Esophagus (tissue), 2 donors: ENCODE data around the gene EPHA2. TPM values are rescaled to one million over a fixed set of nuclear protein-coding genes. Genes with fewer than 3 reads are reported as not detected.
A peak's percentile ranks its signal among the peaks of the same experiment; 100 is the strongest.

Source experiments
- H3K27ac ChIP-seq, 2 donors: one replicate each; pipeline ENCODE4 v1.5.1; 2013; ENCODE audit warnings: low read depth in 2 of 2, mild to moderate bottlenecking in 2 of 2, inconsistent platforms in 1 of 2, low read length in 1 of 2, moderate library complexity in 1 of 2
- H3K27me3 ChIP-seq, 2 donors: one replicate each; pipeline ENCODE4 v1.6.1; 2013; ENCODE audit warnings: low read length in 2 of 2, control low read depth in 1 of 2, mild to moderate bottlenecking in 1 of 2; ENCODE audit not compliant: insufficient read depth in 2 of 2, control insufficient read depth in 1 of 2
- H3K36me3 ChIP-seq, 2 donors: one replicate each; pipeline ENCODE4 v1.6.1; 2013; ENCODE audit warnings: low read length in 1 of 2; ENCODE audit not compliant: control insufficient read depth in 2 of 2, insufficient read depth in 2 of 2
- H3K4me1 ChIP-seq, 2 donors: one replicate each; pipeline ENCODE4 v1.6.1; 2013; ENCODE audit warnings: low read length in 1 of 2; ENCODE audit not compliant: control insufficient read depth in 2 of 2, insufficient read depth in 2 of 2
- H3K4me3 ChIP-seq, 2 donors: one replicate each; pipeline ENCODE4 v1.5.1; 2013; ENCODE audit warnings: low read length in 2 of 2, mild to moderate bottlenecking in 2 of 2, low read depth in 1 of 2, moderate library complexity in 1 of 2
- H3K9me3 ChIP-seq, 2 donors: one replicate each; pipeline ENCODE4 v1.6.1; 2013; ENCODE audit warnings: mild to moderate bottlenecking in 2 of 2, low read depth in 1 of 2, low read length in 1 of 2, moderate library complexity in 1 of 2; ENCODE audit not compliant: control insufficient read depth in 2 of 2, insufficient read depth in 1 of 2
- WGBS, 2 donors: extraction: QIAGEN DNeasy Blood & Tissue Kit; methylation state at CpG; one replicate each; pipeline ENCODE4 v1.1.7; 2013; 5-methylcytosine and 5-hydroxymethylcytosine counted together
- polyA plus RNA-seq, 2 donors: library from polyadenylated mRNA; stranded (reverse); fragments of 200-250 nt; gene quantifications; one replicate each; pipeline ENCODE4 v1.2.3, GENCODE V29; 2013
- donor health status: healthy with polysubstance abuse.
- donor health status: Bipolar disorder and iron deficiency.

Gene EPHA2
- polyA plus RNA-seq, 2 donors: 111 to 133 TPM

- no peaks in the 10 kb centered on the region for H3K27me3 ChIP-seq
- H3K4me1 ChIP-seq: peaks cover 0 to 2% of the 10 kb centered on the region in 2 donors
- 88 to 90% methylated on average over 27 to 28 of the region's 28 CpGs for WGBS, 2 donors
- no peaks in the 10 kb centered on the region for H3K9me3 ChIP-seq
- H3K4me3 ChIP-seq: no peak overlapping the region
- H3K36me3 ChIP-seq: peaks cover 12 to 79% of the 10 kb centered on the region in 2 donors
- H3K27ac ChIP-seq: no peak overlapping the region
These were observed 24.1 kb downstream of the EPHA2 start for GRCh38 chr1:16131636-16132324.

- H3K27me3 ChIP-seq: no peaks in the 10 kb centered on the region
- H3K27ac ChIP-seq: no peak overlapping the region
- 91 to 93% methylated on average over 6 of the region's 6 CpGs for WGBS, 2 donors
- no peak overlapping the region for H3K4me3 ChIP-seq
- H3K9me3 ChIP-seq: no peaks in the 10 kb centered on the region
- H3K36me3 ChIP-seq: peaks cover 12 to 84% of the 10 kb centered on the region in 2 donors
- peaks cover 0 to 2% of the 10 kb centered on the region in 2 donors for H3K4me1 ChIP-seq
These were observed 25.0 kb downstream of the EPHA2 start for GRCh38 chr1:16130827-16131226.

GRCh38 chr1:16129921-16130543, 25.8 kb downstream of the EPHA2 start:
- Histone ChIP-seq H3K9me3 (no peaks in the 10 kb centered on the region), H3K27me3 (no peaks in the 10 kb centered on the region), H3K4me1 (peaks cover 0 to 2% of the 10 kb centered on the region in 2 donors), H3K27ac (no peak overlapping the region), H3K36me3 (peaks cover 10 to 77% of the 10 kb centered on the region in 2 donors), H3K4me3 (no peak overlapping the region)
- WGBS, 2 donors: 91% methylated on average over 16 of the region's 16 CpGs

GRCh38 chr1:16129316-16129715, 26.6 kb downstream of the EPHA2 start:
- H3K36me3 ChIP-seq: peaks cover 7 to 77% of the 10 kb centered on the region in 2 donors
- 89 to 91% methylated on average over 19 of the region's 19 CpGs for WGBS, 2 donors
- no peak overlapping the region for H3K4me3 ChIP-seq
- H3K27me3 ChIP-seq: no peaks in the 10 kb centered on the region
- no peak overlapping the region for H3K27ac ChIP-seq
- H3K9me3 ChIP-seq: no peaks in the 10 kb centered on the region
- peaks cover 2 to 4% of the 10 kb centered on the region in 2 donors for H3K4me1 ChIP-seq

GRCh38 chr1:16128338-16128741, 27.5 kb downstream of the EPHA2 start:
- H3K27ac ChIP-seq: peak overlapping the region in 1 of 2 donors; percentile 27
- H3K27me3 ChIP-seq: no peaks in the 10 kb centered on the region
- H3K9me3 ChIP-seq: no peaks in the 10 kb centered on the region
- no peak overlapping the region for H3K4me3 ChIP-seq
- peaks cover 7 to 68% of the 10 kb centered on the region in 2 donors for H3K36me3 ChIP-seq
- WGBS, 2 donors: 56 to 76% methylated on average over 6 of the region's 6 CpGs
- peaks cover 2 to 4% of the 10 kb centered on the region in 2 donors for H3K4me1 ChIP-seq

- Histone ChIP-seq H3K9me3 (no peaks in the 10 kb centered on the region), H3K27ac (no peak overlapping the region), H3K27me3 (no peaks in the 10 kb centered on the region), H3K4me3 (no peak overlapping the region), H3K4me1 (peaks cover 2 to 8% of the 10 kb centered on the region in 2 donors), H3K36me3 (peaks cover 7 to 62% of the 10 kb centered on the region in 2 donors)
- 72 to 84% methylated on average over 15 to 17 of the region's 17 CpGs for WGBS, 2 donors
These were observed 28.1 kb downstream of the EPHA2 start for GRCh38 chr1:16127676-16128337.

GRCh38 chr1:16126743-16127515, 28.9 kb downstream of the EPHA2 start:
- Histone ChIP-seq H3K27ac (peak overlapping the region in 1 of 2 donors; percentile 1), H3K9me3 (no peaks in the 10 kb centered on the region), H3K4me1 (peaks cover 5 to 14% of the 10 kb centered on the region in 2 donors), H3K4me3 (no peak overlapping the region), H3K36me3 (peaks cover 7 to 58% of the 10 kb centered on the region in 2 donors), H3K27me3 (no peaks in the 10 kb centered on the region)
- 81 to 83% methylated on average over 12 of the region's 12 CpGs for WGBS, 2 donors

- Histone ChIP-seq H3K27me3 (no peaks in the 10 kb centered on the region), H3K9me3 (no peaks in the 10 kb centered on the region), H3K36me3 (peaks cover 7 to 54% of the 10 kb centered on the region in 2 donors), H3K27ac (peak overlapping the region in 1 of 2 donors; percentile 14), H3K4me1 (peaks cover 5 to 14% of the 10 kb centered on the region in 2 donors), H3K4me3 (no peak overlapping the region)
- WGBS, 2 donors: 89 to 91% methylated on average over 9 of the region's 9 CpGs
These were observed 29.7 kb downstream of the EPHA2 start for GRCh38 chr1:16126160-16126559.

GRCh38 chr1:16125483-16125882, 30.4 kb downstream of the EPHA2 start:
- H3K36me3 ChIP-seq: peaks cover 7 to 47% of the 10 kb centered on the region in 2 donors
- H3K4me3 ChIP-seq: no peak overlapping the region
- no peaks in the 10 kb centered on the region for H3K27me3 ChIP-seq
- no peaks in the 10 kb centered on the region for H3K9me3 ChIP-seq
- H3K27ac ChIP-seq: peak overlapping the region in 1 of 2 donors; percentile 50
- H3K4me1 ChIP-seq: peaks cover 5 to 14% of the 10 kb centered on the region in 2 donors
- 93 to 96% methylated on average over 3 of the region's 3 CpGs for WGBS, 2 donors
